Ovary (tissue), 3 donors: ENCODE measurements around the gene AGBL4.

Experiments
- EP300 ChIP-seq: sonication (generic); formaldehyde crosslinking; IDR thresholded peaks from one replicate; pipeline ENCODE4 v1.6.1; 2017; ENCODE audit warnings: antibody characterized with exemption
- POLR2A ChIP-seq: fragments of 450-650 bp; IDR thresholded peaks from one replicate; pipeline ENCODE4 v1.6.1; 2017; ENCODE audit warnings: antibody characterized with exemption, mild to moderate bottlenecking, moderate library complexity
- TF ChIP-seq, protein P1 (sequence below), 3 donors: fragments of 450-650 bp in 2 of 3; fragments of 200-600 bp in 1 of 3; IDR thresholded peaks; one replicate each; pipeline versions ENCODE4 v1.5.1 to v1.8.0; 2016 to 2022; ENCODE audit warnings: antibody characterized with exemption in 3 of 3, mild to moderate bottlenecking in 1 of 3
- donor health status: DM: no; HTN: no; CAD: no.

DNA sequence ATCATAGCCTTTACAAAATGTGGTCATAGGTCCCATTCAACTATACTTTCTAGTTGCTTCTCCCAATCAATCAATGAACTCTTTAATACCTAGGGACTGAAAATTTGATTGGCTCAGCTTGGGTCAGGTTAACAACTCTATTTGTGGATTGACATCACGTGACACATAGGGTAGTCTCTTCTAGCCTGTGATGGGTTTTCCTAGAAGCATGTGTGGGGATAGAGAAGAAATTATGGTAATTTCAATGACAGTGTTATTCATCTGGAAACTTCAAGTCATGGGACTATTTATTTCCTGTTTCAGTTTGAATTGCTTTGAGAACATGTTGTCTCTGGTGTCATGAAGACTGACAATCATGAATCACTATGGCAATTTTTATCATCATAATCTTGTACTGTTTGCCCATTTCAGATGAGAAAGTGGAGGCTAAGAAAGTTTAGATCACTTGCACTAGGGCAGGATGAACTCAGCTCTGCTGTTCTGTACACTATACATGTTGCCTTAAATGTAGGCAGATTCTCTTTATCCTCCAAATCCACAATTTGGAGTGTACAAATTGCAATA is 717.2 kb downstream of the AGBL4 start:
- TF ChIP-seq, protein P1, sequence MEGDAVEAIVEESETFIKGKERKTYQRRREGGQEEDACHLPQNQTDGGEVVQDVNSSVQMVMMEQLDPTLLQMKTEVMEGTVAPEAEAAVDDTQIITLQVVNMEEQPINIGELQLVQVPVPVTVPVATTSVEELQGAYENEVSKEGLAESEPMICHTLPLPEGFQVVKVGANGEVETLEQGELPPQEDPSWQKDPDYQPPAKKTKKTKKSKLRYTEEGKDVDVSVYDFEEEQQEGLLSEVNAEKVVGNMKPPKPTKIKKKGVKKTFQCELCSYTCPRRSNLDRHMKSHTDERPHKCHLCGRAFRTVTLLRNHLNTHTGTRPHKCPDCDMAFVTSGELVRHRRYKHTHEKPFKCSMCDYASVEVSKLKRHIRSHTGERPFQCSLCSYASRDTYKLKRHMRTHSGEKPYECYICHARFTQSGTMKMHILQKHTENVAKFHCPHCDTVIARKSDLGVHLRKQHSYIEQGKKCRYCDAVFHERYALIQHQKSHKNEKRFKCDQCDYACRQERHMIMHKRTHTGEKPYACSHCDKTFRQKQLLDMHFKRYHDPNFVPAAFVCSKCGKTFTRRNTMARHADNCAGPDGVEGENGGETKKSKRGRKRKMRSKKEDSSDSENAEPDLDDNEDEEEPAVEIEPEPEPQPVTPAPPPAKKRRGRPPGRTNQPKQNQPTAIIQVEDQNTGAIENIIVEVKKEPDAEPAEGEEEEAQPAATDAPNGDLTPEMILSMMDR (IDR thresholded peaks at IDR 0.05), result no peak
- TF ChIP-seq POLR2A (no peak), EP300 (no peak)
